Activated CD4-positive, alpha-beta T cell treated with anti-CD3 and anti-CD28 coated beads for 36 hours (primary cell): ENCODE measurements around the gene OR51S1. TPM values are rescaled to one million over a fixed set of nuclear protein-coding genes. Genes with fewer than 3 reads are reported as not detected.
"Not testable (repeated sequence)": the region's sequence is repeated elsewhere in the genome, so short reads cannot be mapped to it uniquely, and the experiment has no call there.

Source experiments
- ATAC-seq: fragments of 200-7000 bp; cut with Tn5 transposase; one replicate; pipeline ENCODE4 v1.10.0; 2021; ENCODE audit warnings: mild to moderate bottlenecking, moderate library complexity
- CTCF ChIA-PET: fragments of 350-600 bp; sonication (Branson Sonifier 250); formaldehyde crosslinking; loops from one replicate; lab custom pipeline; 2021; ENCODE audit warnings: antibody characterized with exemption; lab: Charles Lee
- POLR2A ChIA-PET: fragments of 350-600 bp; sonication (Branson Sonifier 250); formaldehyde crosslinking; loops from one replicate; lab custom pipeline; 2021; ENCODE audit warnings: antibody characterized with exemption, inconsistent platforms; lab: Charles Lee
- DNase-seq: peaks from one replicate; pipeline ENCODE4 v3.0.0-alpha.2; 2020
- H3K27ac Mint-ChIP-seq: one replicate; pipeline ENCODE4 v1.8.0; 2021; ENCODE audit warnings: mixed read lengths
- H3K27me3 Mint-ChIP-seq: one replicate; pipeline ENCODE4 v1.8.0; 2021; ENCODE audit warnings: mixed read lengths
- H3K36me3 Mint-ChIP-seq: one replicate; pipeline ENCODE4 v1.8.0; 2021; ENCODE audit warnings: low read depth, mixed read lengths
- H3K4me1 Mint-ChIP-seq: one replicate; pipeline ENCODE4 v1.8.0; 2021; ENCODE audit warnings: mixed read lengths
- H3K4me3 Mint-ChIP-seq: one replicate; pipeline ENCODE4 v1.8.0; 2021; ENCODE audit warnings: mild to moderate bottlenecking, moderate library complexity, mixed read lengths
- H3K9me3 Mint-ChIP-seq: one replicate; pipeline ENCODE4 v1.8.0; 2021; ENCODE audit warnings: low read depth, mixed read lengths
- intact Hi-C, 2 experiments: fragments of 100-400 bp; cut with DNase I in 1 of 2; cut with micrococcal nuclease in 1 of 2; formaldehyde crosslinking; loops; one replicate each; pipeline versions ENCODE4 v1.14.2 to v1.15.1; 2022 to 2024; cut with DNase I, micrococcal nuclease
- total RNA-seq, 2 experiments: library from RNA; stranded (reverse); gene quantifications; one replicate each; pipeline ENCODE4 v1.2.3, GENCODE V29; 2021

The OR51S1 gene
- total RNA-seq, 2 experiments from 2014 or later, result not detected

- H3K9me3 Mint-ChIP-seq, H3K4me1 Mint-ChIP-seq, ATAC-seq, H3K36me3 Mint-ChIP-seq, intact Hi-C loops, DNase-seq, H3K27ac Mint-ChIP-seq, H3K27me3 Mint-ChIP-seq, H3K4me3 Mint-ChIP-seq, POLR2A ChIA-PET: not testable (repeated sequence)
- CTCF ChIA-PET, result interaction anchor here (0.9 kb wide), 1 partner anchor 9 kb away, joined by 3 read pairs; no protein-coding TSS in a partner anchor
Measured at GRCh38 chr11:4801316-4801715, 47.7 kb downstream of the OR51S1 start.

- ATAC-seq, result no peak
- peaks cover 5% of the 10 kb centered on the region for H3K27me3 Mint-ChIP-seq
- CTCF ChIA-PET, result no interaction called here
Measured at GRCh38 chr11:4798427-4799183, 50.4 kb downstream of the OR51S1 start.

More at GRCh38 chr11:4798427-4799183, 50.4 kb downstream of the OR51S1 start:
- DNase-seq, result no peak
- no peak overlapping the region for H3K4me3 Mint-ChIP-seq
- intact Hi-C loops, result no loop called here
- POLR2A ChIA-PET, result no interaction called here
- no peaks in the 10 kb centered on the region for H3K9me3 Mint-ChIP-seq
- H3K27ac Mint-ChIP-seq, result no peak overlapping the region
- H3K36me3 Mint-ChIP-seq, result no peaks in the 10 kb centered on the region
- H3K4me1 Mint-ChIP-seq, result no peaks in the 10 kb centered on the region

Other genes starting within 250 kb of the OR51S1 start
- gene TRIM68, start 241.0 kb downstream of the OR51S1 start, total RNA-seq, result 1 to 10 TPM; 8.9 to 9.2 TPM
- not detected for gene OR51D1, start 211.7 kb downstream of the OR51S1 start, total RNA-seq
- not detected for gene OR51E1, start 205.2 kb downstream of the OR51S1 start, total RNA-seq
- gene OR51E2, start 151.4 kb downstream of the OR51S1 start, total RNA-seq, result not detected
- not detected for gene MMP26, start 144.4 kb downstream of the OR51S1 start, total RNA-seq
- gene OR51F1, start 79.3 kb downstream of the OR51S1 start, total RNA-seq, result not detected
- gene OR52R1, start 44.8 kb downstream of the OR51S1 start, total RNA-seq, result not detected
- not detected for gene OR51F2, start 27.9 kb downstream of the OR51S1 start, total RNA-seq
- not detected for gene OR51T1, start 32.7 kb upstream of the OR51S1 start, total RNA-seq
- gene OR51A7, start 54.6 kb upstream of the OR51S1 start, total RNA-seq, result not detected
- not detected for gene OR51G2, start 70.1 kb upstream of the OR51S1 start, total RNA-seq
- not detected for gene OR51G1, start 75.1 kb upstream of the OR51S1 start, total RNA-seq
- gene OR51A4, start 98.4 kb upstream of the OR51S1 start, total RNA-seq, result not detected
- gene OR51A2, start 106.5 kb upstream of the OR51S1 start, total RNA-seq, result not detected
- not detected for gene OR51L1, start 145.6 kb upstream of the OR51S1 start, total RNA-seq
- gene OR52J3, start 197.3 kb upstream of the OR51S1 start, total RNA-seq, result not detected
- gene OR52E2, start 210.4 kb upstream of the OR51S1 start, total RNA-seq, result not detected
- gene OR52E1, start 220.4 kb upstream of the OR51S1 start, total RNA-seq, result not detected